Measurements from ENCODE around the gene ARL5B.

Gene ARL5B

DNA sequence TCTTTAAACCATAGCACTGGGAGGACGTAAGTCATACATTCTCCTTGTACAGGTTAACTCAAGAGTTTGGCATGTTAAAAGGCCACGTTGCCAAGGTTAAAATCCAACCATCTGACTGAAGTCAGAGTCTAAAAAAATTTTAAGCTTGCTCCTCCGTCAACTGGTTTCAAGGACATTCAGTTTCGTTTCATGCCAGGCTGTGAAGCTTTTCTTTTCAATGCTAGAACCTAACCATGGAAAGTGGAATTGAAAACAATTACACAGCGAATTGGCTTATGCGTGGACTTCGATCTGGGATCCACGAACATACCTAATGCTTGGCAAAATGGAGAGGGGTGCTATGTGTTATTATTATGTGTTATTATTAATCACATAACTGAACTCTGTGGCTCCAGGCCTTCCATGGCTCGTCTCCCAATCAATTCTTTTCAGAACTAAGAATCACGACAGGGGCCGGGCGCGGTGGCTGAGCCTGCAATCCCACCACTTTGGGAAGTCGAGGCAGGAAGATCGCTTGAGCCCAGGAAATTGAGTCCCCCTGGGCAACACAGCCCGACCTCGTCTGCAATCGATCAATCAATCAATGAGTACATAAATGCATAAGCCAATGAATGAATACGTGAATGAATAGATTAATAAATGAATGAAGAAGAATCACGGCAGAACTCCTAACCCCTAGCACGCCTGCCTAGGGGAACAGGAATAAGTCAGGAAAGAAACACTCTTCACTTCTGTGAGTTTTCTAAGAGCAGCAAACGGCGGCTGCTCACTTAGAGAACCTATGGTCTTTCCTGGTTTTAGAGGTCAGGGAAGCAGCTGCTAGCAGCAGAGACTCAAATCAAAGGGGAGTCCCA, 733 bp upstream of the ARL5B start:
- peak; percentile 37 for DNase-seq

DNA sequence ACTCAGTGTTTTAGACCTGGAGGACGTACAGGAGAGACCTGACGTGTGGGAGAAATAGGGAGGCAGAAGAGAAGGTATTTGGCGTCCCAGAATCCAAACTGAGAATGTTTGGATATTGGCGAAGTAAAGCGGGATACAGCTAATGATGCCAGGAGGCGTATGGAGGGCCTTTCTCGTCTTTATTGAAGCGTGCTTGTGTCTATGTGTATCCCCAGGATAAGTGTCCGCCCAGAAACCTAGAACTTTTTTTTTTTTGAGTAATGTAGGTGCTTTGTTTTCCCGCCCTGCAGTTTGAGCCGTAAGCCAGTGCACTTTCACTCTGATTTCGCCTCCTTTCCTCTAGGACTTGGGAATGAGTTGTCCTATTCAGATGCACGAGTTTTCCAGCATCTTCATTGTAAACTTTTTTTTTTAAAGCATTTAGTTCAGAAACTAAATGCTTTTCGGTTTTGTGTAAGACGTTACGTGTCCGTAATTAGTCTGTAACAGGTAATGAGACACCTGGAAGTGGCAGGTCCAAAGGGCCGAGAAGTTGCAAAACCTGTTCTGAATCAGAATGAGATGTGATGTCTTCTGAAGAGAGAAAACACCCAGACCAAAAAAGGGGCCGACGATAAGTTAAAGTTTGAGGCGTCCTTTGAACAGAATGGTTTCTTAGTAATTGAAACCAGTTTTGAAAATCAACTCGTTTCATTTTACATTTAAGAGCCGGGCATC, 746 bp downstream of the ARL5B start:
- no peak for DNase-seq

DNA sequence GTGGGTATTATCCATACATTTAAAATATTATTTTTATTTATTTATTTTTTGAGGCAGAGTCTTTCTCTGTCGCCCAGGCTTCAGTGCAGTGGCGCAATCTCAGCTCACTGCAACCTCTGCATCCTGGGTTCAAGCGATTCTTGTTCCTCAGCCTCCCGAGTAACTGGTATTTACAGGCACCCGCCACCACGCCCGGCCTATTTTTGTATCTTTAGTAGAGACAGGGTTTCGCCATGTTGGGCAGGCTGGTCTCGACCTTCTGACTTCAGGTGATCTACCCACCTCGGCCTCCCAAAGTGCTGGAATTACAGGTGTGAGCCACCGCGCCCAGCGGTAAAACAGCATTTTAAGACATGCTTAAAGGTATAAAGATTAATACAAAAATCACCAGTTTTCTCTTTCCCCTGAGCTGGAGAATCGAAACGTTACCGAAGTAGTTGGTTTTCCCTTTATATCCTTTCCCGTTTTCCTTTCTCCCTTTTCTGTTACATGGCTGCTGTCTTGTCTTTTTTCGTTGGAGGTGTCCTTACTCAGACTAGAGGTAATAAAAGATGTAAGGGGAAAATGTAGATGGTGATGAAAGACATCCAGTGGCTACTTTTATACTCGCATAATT, 1.7 kb downstream of the ARL5B start:
- no peak for DNase-seq

- no peak for DNase-seq
These were observed 5.7 kb downstream of the ARL5B start for GRCh38 chr10:18664841-18665478.

GRCh38 chr10:18665815-18666558, 6.8 kb downstream of the ARL5B start:
- peak; percentile 20 for DNase-seq

GRCh38 chr10:18666810-18667209, 7.6 kb downstream of the ARL5B start:
- DNase-seq, result peak; percentile 81

DNA sequence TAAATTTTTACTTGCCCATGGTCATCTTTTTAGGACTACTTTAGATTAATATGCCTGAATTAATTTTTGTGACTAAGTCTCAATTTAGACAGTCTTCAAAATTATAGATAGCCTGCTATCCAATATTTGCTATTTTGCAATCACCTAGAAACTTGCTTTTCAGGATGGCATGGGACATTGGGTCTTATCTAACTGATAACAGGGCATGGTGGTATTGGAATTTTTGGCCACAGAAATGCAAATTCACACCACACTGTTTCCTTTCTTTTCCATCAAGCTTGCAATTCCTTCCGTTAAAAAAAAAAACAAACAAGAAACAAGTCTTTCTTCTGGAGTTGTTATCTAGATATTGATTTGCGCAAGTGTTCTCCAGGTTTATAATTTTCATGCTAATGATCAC, 8.8 kb downstream of the ARL5B start:
- DNase-seq, result no peak

GRCh38 chr10:18675086-18675801, 16.0 kb downstream of the ARL5B start:
- DNase-seq, result no peak

DNA sequence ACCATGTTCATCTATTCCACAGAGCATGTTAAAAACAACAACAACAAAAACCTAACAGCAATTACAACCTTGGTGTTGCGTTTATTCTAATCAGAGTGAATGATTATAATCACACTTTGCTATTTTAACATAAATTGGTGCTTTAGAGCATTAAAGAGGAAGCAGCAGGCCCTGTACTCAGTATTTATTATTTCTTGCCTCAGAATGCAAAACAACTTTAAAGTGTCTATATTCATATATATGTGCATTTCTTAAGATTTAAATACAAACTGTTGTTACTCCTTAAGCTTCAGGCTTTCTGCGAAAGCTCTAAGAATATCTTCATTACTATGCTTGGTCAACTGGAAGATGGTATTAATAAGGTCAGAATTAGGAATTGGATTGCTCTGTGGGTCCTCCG, 21.5 kb downstream of the ARL5B start:
- no peak for DNase-seq

GRCh38 chr10:18681366-18681765, 22.1 kb downstream of the ARL5B start:
- DNase-seq, result peak; percentile 61

GRCh38 chr10:18681971-18682411, 22.8 kb downstream of the ARL5B start:
- DNase-seq, result peak; percentile 73

GRCh38 chr10:18683427-18683826, 24.2 kb downstream of the ARL5B start:
- peak; percentile 71 for DNase-seq

DNA sequence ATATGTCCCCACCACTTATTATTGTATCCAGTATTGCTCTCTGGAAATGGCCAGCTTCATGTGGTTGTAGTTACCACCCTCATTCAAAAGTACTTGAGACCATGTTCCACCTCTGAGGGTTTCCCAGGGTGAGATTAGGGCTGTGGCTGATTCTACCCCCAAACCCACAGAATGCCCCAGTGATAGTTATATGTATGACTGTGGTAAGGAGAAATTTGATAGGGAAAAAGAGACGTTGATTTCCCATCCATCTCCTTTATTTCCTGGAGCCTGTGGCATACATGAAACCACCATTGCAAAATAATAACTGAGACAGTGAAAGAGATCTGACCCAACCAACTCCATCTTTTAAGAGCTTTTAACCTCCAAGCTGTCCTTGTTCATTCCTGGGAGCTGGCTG, 25.2 kb downstream of the ARL5B start:
- no peak for DNase-seq

DNA sequence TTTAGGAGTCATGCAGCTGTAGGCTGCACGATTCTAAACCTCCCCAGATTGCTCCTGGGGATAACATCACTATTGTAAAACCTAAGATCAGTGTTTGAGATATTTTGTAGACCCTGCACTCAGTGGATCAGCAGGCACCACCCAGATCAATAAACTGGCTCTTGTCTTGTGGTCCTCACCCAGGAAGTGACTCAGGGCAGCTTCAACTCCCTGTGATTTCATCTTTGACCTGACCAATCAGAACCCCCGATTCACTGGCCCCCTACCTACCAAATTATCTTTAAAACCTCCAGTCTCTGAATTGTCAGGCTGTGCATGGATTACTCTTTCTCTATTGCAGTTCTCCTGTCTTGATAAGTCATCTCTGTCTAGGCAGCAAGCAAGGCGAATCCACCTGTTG, 25.7 kb downstream of the ARL5B start:
- no peak for DNase-seq

DNA sequence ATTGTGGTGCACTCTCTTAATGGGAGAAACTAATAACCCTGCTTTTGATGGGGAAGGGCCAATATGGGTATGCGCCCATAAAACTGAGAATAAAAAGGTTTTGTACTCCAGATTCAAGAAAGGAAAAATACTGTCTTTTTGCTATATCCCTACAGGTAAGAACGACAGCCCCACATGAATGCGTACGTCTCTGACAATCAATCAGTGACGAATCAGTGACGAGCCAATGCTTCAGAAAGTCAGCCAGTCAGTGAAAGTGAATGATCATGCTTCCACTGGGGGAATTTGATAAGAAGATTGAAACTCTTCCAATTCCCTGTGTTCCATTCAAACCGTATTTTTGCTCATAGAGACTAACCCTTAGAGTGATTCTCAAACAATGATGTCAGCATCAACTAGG, 26.3 kb downstream of the ARL5B start:
- no peak for DNase-seq

GRCh38 chr10:18687195-18687594, 28.0 kb downstream of the ARL5B start:
- no peak for DNase-seq

DNA sequence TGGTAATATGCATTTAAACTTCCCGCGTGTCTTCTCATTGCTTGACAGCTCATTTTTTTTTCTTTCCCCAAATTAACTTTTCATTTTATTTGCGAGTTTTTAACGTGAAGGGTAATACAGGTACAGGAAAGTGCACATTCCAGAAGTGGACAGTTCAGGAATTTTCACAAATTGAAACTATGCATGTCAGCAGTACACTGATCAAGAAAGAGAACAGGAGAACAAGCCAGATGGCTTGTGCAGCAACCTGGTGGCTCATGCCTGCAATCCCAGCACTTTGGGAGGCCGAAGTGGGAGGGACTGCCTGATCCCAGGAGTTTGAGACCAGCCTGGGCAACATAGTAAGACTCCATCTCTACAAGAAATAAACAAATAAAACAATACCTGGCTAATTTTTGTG, 28.5 kb downstream of the ARL5B start:
- no peak for DNase-seq

DNA sequence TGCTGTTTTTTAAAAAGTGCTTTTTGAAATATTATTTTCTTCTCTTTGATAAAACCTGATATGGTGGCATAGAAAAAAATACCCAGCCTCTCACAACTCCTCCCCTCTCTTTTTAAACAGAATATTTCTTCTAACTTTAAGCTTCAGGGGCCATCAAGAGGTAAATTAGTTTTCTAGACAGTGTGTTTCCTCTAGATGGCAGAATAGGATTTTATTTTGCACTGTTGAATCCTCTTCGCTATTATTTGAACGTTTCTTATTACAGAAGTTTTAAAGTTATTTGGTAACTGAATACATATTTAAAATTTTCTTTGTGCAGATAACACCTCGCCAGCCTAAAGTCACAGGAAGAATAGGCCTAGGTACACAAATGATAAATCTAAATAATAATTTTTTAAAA, 30.3 kb downstream of the ARL5B start:
- peak; percentile 39 for DNase-seq

DNA sequence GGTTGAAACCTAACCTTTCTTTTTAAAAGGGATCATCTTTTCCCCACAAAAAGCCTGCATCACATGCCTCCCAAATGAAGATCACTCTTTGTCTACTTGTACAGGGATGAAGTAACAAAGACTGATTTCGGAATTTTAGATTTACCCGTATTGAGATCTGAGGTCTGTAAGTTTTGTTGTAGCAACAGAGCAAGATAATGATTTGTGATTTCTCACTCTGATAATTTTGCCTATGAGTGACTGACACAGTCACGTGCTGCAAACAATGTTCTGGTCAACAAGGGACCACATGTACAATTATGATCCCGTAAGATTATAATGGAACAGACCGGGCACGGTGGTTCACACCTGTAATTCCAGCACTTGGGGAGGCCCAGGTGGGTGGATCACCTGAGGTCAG, 31.3 kb downstream of the ARL5B start:
- DNase-seq, result no peak

GRCh38 chr10:18699849-18700840, 40.9 kb downstream of the ARL5B start:
- peak; percentile 31 for DNase-seq
